Keratinocyte (primary cell): ENCODE results near the gene PPHLN1. TPM values are rescaled to one million over a fixed set of nuclear protein-coding genes. Genes with fewer than 3 reads are reported as not detected.
"Not testable (repeated sequence)": the region's sequence is repeated elsewhere in the genome, so short reads cannot be mapped to it uniquely, and the experiment has no call there.

Experiments
- DNase-seq: peaks from one replicate; pipeline ENCODE4 v3.0.0-alpha.2; 2011; ENCODE audit warnings: low read depth, missing footprints, low spot score
- FAIRE-seq: peaks from 2 replicates; lab custom pipeline; 2011; peaks lifted over from hg19 to GRCh38; lab: Jason Lieb, UNC
- H2AFZ ChIP-seq: 2 replicates; pipeline ENCODE4 v1.6.0; 2012; ENCODE audit warnings: low read length, control low read depth, inconsistent platforms; ENCODE audit not compliant: control insufficient read depth
- H3K27ac ChIP-seq: 2 replicates; pipeline ENCODE4 v1.5.1; 2011; ENCODE audit warnings: low read length; ENCODE audit not compliant: control insufficient read depth, insufficient read depth
- H3K27me3 ChIP-seq: 3 replicates; pipeline ENCODE4 v1.6.0; 2011; ENCODE audit warnings: low read length; ENCODE audit not compliant: control insufficient read depth, insufficient read depth; ENCODE audit errors: extremely low read depth
- H3K36me3 ChIP-seq, 2 experiments: 2 replicates in 1 of 2; 3 replicates in 1 of 2; pipeline ENCODE4 v1.5.1; 2011; ENCODE audit warnings: low read length in 2 of 2, mild to moderate bottlenecking in 1 of 2; ENCODE audit not compliant: control insufficient read depth in 2 of 2, insufficient read depth in 2 of 2; ENCODE audit errors: extremely low read depth in 1 of 2
- H3K4me1 ChIP-seq: 3 replicates; pipeline ENCODE4 v1.5.1; 2011; ENCODE audit warnings: low read length; ENCODE audit not compliant: control insufficient read depth, insufficient read depth; ENCODE audit errors: extremely low read depth
- H3K4me2 ChIP-seq: 3 replicates; pipeline ENCODE4 v1.6.0; 2011; ENCODE audit warnings: low read depth, low read length; ENCODE audit not compliant: control insufficient read depth, insufficient read depth; ENCODE audit errors: extremely low read depth
- H3K4me3 ChIP-seq, 3 experiments: fragments of 200-600 bp in 1 of 3; sonication (generic) in 1 of 3; 2 replicates in 2 of 3; 3 replicates in 1 of 3; pipeline ENCODE4 v1.5.1; 2011 to 2016; ENCODE audit warnings: low read length in 3 of 3, mild to moderate bottlenecking in 3 of 3, control low read depth in 2 of 3, inconsistent platforms in 1 of 3, low read depth in 1 of 3, mixed read lengths in 1 of 3, mixed run types in 1 of 3, moderate library complexity in 1 of 3; ENCODE audit not compliant: control insufficient read depth in 2 of 3, insufficient read depth in 2 of 3; ENCODE audit errors: extremely low read depth in 1 of 3
- H3K79me2 ChIP-seq: 2 replicates; pipeline ENCODE4 v1.6.0; 2012; ENCODE audit warnings: low read length; ENCODE audit not compliant: control insufficient read depth, insufficient read depth
- H3K9ac ChIP-seq: 3 replicates; pipeline ENCODE4 v1.6.0; 2011; ENCODE audit warnings: low read length; ENCODE audit not compliant: control insufficient read depth, insufficient read depth; ENCODE audit errors: extremely low read depth
- H3K9me1 ChIP-seq: 3 replicates; pipeline ENCODE4 v1.6.0; 2011; ENCODE audit warnings: low read length; ENCODE audit not compliant: control insufficient read depth, insufficient read depth; ENCODE audit errors: extremely low read depth
- H3K9me3 ChIP-seq: 2 replicates; pipeline ENCODE4 v1.5.1; 2012; ENCODE audit warnings: low read depth, low read length; ENCODE audit not compliant: control insufficient read depth
- H4K20me1 ChIP-seq: 3 replicates; pipeline ENCODE4 v1.6.0; 2011; ENCODE audit warnings: low read length; ENCODE audit not compliant: control insufficient read depth, insufficient read depth; ENCODE audit errors: extremely low read depth
- EZH2 ChIP-seq: IDR thresholded peaks from one replicate; pipeline ENCODE4 v1.6.1; 2012; ENCODE audit warnings: inconsistent platforms, mild to moderate bottlenecking, low read length, moderate library complexity
- dilution Hi-C: fragments of 300-500 bp; cut with MboI; formaldehyde crosslinking; loops from one replicate; pipeline ENCODE4 v1.7.0; 2020; ENCODE audit warnings: low sequenced_read_pairs; ENCODE audit not compliant: extremely low pct_ligation_motif_present
- polyA plus RNA-seq, 5 experiments: library from polyadenylated mRNA; depleted of rRNA in 3 of 5; stranded (reverse) in 3 of 5; stranded (forward) in 1 of 5; unstranded in 1 of 5; fragments of >200 nt; gene quantifications; 1 replicate in 1 of 5; 2 replicates in 3 of 5; 3 replicates in 1 of 5; pipeline versions ENCODE4 v1.2.1 to v1.2.3, GENCODE V29; 2011 to 2012; ENCODE audit warnings: missing spikeins in 2 of 5, low read depth in 1 of 5, low replicate concordance in 1 of 5
- TF ChIP-seq, protein P1 (sequence below), 3 experiments: IDR thresholded peaks in 1 of 3; conservative IDR thresholded peaks in 1 of 3; optimal IDR thresholded peaks in 1 of 3; 2 replicates in 2 of 3; 3 replicates in 1 of 3; pipeline versions ENCODE3 to v1.5.1; 2011; ENCODE audit warnings: low read length in 3 of 3, mild to moderate bottlenecking in 3 of 3, moderate library complexity in 2 of 3, control low read depth in 1 of 3, inconsistent platforms in 1 of 3; ENCODE audit not compliant: insufficient read depth in 2 of 3; ENCODE audit errors: extremely low read depth in 1 of 3

PPHLN1 gene
- polyA plus RNA-seq, 1 donor (not counting 4 experiments of a cell fraction or from before 2014, with no cell fraction given) = 95.5 TPM

GRCh38 chr12:42386308-42386707 lies 60.3 kb downstream of the PPHLN1 start:
- no peak overlapping the region for H3K9ac ChIP-seq
- no peak overlapping the region for H3K4me2 ChIP-seq
- H3K4me3 ChIP-seq = no peak overlapping the region
- no peaks in the 10 kb centered on the region for H3K9me3 ChIP-seq
- no peak for DNase-seq
- H2AFZ ChIP-seq = no peak overlapping the region
- dilution Hi-C loops = no loop called here
- H3K9me1 ChIP-seq = peaks cover 3% of the 10 kb centered on the region
- H3K27ac ChIP-seq = no peak overlapping the region
- FAIRE-seq = no peak
- H3K27me3 ChIP-seq = no peaks in the 10 kb centered on the region
- H3K79me2 ChIP-seq = no peaks in the 10 kb centered on the region
- no peaks in the 10 kb centered on the region for H4K20me1 ChIP-seq
- peaks cover 2 to 14% of the 10 kb centered on the region in 2 experiments for H3K36me3 ChIP-seq
- no peaks in the 10 kb centered on the region for H3K4me1 ChIP-seq
- TF ChIP-seq, protein P1, sequence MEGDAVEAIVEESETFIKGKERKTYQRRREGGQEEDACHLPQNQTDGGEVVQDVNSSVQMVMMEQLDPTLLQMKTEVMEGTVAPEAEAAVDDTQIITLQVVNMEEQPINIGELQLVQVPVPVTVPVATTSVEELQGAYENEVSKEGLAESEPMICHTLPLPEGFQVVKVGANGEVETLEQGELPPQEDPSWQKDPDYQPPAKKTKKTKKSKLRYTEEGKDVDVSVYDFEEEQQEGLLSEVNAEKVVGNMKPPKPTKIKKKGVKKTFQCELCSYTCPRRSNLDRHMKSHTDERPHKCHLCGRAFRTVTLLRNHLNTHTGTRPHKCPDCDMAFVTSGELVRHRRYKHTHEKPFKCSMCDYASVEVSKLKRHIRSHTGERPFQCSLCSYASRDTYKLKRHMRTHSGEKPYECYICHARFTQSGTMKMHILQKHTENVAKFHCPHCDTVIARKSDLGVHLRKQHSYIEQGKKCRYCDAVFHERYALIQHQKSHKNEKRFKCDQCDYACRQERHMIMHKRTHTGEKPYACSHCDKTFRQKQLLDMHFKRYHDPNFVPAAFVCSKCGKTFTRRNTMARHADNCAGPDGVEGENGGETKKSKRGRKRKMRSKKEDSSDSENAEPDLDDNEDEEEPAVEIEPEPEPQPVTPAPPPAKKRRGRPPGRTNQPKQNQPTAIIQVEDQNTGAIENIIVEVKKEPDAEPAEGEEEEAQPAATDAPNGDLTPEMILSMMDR (optimal IDR thresholded peaks at IDR 0.05 in 1 of 3, IDR thresholded peaks at IDR 0.05 in 1 of 3, conservative IDR thresholded peaks at IDR 0.05 in 1 of 3; ENCODE audit: extremely low read depth in 1 of 3, insufficient read depth in 2 of 3, low read length in 3 of 3) = no peak
- no peak for TF ChIP-seq EZH2

DNA sequence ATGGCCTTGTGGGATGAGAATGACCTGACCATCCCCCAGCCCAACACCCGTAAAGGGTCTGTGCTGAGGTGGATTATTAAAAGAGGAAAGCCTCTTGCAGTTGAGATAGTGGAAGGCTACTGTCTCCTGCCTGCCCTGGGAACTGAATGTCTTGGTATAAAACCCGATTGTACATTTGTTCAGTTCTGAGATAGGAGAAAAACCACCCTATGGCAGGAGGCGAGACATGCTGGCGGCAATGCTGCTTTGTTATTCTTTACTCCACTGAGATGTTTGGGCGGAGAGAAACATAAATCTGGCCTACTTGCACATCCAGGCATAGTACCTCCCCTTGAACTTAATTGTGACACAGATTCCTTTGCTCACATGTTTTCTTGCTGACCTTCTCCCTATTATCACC lies 62.1 kb downstream of the PPHLN1 start:
- H2AFZ ChIP-seq, H3K9me1 ChIP-seq, H3K9ac ChIP-seq, dilution Hi-C loops, H3K79me2 ChIP-seq, FAIRE-seq, H3K4me1 ChIP-seq, H3K4me2 ChIP-seq, H3K27me3 ChIP-seq, H3K27ac ChIP-seq, DNase-seq, H3K4me3 ChIP-seq, H4K20me1 ChIP-seq, H3K9me3 ChIP-seq: not testable (repeated sequence)
- H3K36me3 ChIP-seq = peaks cover 3 to 14% of the 10 kb centered on the region in 2 experiments

GRCh38 chr12:42394429-42394828 lies 68.5 kb downstream of the PPHLN1 start:
- H3K4me1 ChIP-seq = no peaks in the 10 kb centered on the region
- no peak overlapping the region for H2AFZ ChIP-seq
- H3K4me3 ChIP-seq = no peak overlapping the region
- DNase-seq (no peak), FAIRE-seq (no peak)
- H3K9me1 ChIP-seq = no peaks in the 10 kb centered on the region
- H3K27me3 ChIP-seq = no peaks in the 10 kb centered on the region
- H3K4me2 ChIP-seq = no peak overlapping the region
- TF ChIP-seq EZH2 = no peak
- TF ChIP-seq, protein P1 (optimal IDR thresholded peaks at IDR 0.05 in 1 of 3, IDR thresholded peaks at IDR 0.05 in 1 of 3, conservative IDR thresholded peaks at IDR 0.05 in 1 of 3; ENCODE audit: extremely low read depth in 1 of 3, insufficient read depth in 2 of 3, low read length in 3 of 3) = no peak
- no peak overlapping the region for H3K9ac ChIP-seq
- peaks cover 0 to 1% of the 10 kb centered on the region in 2 experiments for H3K36me3 ChIP-seq
- no peak overlapping the region for H3K27ac ChIP-seq
- dilution Hi-C loops = no loop called here
- H3K9me3 ChIP-seq = no peaks in the 10 kb centered on the region
- H4K20me1 ChIP-seq = no peaks in the 10 kb centered on the region
- H3K79me2 ChIP-seq = no peaks in the 10 kb centered on the region
